Hematopoietic multipotent progenitor cell treated with erythropoietin and hydrocortisone succinate and interleukin-3 and kit ligand, for 17 days (in vitro differentiated cells): Measurements from ENCODE around the gene SLC22A14.
"Not testable (repeated sequence)": the region's sequence is repeated elsewhere in the genome, so short reads cannot be mapped to it uniquely, and the experiment has no call there.

Experiments used
- DNase-seq: peaks from one replicate; pipeline ENCODE4 v3.0.0-alpha.2; 2015; ENCODE audit warnings: low spot score

The SLC22A14 gene

DNA sequence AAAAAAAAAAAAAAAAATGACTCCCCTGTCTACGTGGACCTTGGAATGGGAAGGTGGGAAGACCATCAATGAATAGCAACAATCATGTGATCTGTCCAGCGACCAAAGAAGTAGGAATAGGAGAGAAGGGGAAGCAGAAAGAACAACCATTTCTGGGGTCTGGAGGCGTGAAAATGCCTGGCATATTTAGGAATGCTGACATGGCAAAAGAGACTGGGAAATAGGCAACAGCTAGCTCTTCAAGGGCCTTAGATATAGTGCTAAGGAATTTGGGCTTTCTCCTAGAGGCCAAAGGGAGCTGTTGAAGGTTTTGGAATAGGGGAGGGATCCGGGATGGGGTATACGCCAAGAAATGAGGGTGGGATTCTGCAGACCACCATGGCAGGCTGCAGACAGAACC is 10.5 kb upstream of the SLC22A14 start:
- no peak for DNase-seq

DNA sequence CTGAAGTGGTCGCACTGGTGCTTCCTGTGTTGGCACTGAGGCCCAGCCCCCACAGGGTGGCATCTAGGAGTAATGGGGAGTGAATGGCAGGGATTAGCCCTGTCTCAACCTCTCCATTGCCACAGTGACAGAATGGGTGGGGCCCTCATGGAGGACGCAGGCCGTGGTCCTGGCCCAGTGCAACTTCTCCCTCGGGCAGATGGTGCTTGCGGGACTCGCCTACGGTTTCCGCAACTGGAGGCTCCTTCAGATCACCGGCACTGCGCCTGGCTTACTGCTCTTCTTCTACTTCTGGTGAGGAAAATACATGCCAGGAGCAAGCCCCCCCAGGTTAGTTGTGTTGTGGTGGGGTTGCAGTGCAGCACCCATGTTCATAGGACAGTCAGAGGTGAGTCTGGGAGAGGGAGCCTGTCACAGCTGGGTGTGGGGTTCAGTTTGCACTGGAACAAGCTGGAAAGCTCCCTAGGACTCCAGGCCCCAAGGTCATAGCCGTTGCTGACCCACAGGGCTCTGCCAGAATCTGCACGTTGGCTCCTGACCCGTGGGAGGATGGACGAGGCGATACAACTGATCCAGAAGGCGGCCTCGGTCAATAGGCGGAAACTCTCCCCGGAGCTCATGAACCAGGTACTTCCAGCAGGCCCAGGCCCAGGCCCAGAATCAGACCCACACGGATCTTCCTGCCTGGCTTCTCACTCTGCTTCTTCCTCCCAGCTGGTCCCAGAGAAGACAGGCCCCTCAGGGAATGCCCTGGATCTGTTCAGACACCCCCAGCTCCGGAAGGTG is 7.0 kb upstream of the SLC22A14 start:
- no peak for DNase-seq

DNA sequence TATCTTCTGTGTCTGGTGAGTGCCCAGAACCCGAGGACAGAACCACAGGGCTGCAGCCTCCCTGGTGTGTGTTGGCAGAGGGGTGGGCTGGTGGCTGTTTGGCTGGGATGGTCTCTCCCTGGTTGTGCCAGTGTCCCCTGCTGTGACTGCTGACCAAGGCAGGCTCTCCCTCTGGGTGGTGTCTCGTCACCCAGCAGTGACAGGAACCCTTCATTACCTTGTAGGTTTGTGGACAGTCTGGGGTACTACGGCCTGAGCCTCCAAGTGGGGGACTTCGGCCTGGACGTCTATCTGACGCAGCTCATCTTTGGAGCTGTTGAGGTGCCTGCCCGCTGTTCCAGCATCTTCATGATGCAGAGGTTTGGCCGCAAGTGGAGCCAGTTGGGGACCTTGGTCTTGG is 6.4 kb upstream of the SLC22A14 start:
- no peak for DNase-seq

DNA sequence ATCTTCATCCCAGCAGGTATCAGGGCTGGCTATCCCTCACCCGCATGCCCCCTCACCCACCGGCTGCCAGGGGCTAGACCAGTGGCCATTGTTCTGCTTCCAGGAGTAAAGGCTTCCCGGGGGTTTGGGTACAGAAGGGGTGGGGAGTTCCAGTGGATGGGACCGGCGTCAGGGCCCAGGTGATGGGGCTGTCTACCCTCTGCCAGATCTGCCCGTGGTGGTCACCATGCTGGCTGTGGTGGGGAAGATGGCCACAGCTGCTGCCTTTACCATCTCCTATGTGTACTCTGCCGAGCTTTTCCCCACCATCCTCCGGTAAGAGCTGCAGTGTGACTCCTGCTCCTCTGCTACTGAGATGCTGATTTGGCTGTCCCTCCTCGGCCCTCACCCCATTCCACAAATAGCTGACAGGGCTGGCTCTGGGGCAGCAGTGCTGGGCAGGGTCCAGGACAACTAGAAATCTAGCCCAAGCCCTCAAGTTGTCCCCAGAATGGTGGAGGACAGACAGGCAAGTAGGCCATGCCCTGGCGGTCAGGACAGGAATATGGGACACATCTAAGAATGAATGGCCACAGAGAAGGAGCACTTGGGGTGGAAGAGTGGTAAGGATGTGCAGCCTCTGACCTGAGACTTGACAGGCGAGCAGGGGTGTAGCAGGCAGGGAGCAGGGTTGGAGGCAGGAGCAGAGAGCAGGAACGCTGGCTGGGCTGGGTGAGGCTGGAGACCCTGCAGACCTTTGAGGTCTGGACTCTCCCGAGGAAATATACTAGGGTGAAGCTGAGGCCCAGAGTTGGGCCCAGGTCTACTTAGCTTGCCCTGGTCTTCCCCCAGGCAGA is 5.8 kb upstream of the SLC22A14 start:
- DNase-seq: no peak

DNA sequence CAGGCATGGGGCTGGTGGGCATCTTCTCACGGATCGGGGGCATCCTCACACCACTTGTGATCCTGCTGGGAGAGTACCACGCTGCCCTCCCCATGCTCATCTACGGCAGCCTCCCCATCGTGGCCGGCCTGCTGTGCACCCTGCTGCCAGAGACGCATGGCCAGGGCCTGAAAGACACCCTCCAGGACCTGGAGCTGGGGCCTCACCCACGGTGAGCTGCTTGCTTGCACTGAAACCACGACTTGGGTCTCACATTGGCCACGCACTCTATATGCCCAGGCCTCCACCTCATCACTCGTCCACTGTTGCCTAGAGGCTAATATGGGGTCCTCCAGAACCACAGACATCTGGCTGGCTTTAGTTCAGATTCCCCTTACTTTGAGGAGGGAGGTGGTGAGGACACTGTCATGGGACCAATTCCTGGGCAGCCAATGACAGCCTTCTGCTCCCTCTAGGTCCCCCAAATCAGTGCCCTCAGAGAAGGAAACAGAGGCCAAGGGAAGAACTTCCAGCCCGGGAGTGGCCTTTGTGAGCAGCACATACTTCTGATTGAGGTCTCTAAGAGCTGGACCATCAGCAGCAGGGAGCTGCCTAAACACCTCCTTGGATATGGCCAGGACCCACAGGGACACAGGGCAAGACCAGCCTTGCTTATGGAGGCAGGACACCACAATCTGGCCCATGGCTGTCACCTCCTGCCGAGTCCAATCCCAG is 5.0 kb upstream of the SLC22A14 start:
- DNase-seq: no peak

DNA sequence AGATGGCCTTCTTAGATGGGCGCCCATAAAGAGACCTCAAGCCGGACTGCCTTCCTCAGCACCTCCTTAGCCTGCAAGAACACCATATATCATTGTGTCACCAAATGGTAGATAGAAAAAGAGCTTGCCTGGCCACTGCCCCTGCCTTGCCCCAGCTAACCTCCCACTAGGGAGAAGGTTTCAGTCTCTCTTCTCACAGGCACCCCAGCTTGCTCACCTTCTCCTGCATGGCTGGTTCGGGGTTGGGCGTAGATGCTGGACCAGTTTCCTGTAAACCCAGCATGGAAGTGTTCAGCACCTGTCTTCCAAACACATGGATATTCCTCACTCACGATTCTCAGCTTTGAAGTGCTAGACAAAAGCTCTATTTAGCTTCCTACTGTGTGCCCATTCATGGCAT is 3.3 kb upstream of the SLC22A14 start:
- DNase-seq: no peak

DNA sequence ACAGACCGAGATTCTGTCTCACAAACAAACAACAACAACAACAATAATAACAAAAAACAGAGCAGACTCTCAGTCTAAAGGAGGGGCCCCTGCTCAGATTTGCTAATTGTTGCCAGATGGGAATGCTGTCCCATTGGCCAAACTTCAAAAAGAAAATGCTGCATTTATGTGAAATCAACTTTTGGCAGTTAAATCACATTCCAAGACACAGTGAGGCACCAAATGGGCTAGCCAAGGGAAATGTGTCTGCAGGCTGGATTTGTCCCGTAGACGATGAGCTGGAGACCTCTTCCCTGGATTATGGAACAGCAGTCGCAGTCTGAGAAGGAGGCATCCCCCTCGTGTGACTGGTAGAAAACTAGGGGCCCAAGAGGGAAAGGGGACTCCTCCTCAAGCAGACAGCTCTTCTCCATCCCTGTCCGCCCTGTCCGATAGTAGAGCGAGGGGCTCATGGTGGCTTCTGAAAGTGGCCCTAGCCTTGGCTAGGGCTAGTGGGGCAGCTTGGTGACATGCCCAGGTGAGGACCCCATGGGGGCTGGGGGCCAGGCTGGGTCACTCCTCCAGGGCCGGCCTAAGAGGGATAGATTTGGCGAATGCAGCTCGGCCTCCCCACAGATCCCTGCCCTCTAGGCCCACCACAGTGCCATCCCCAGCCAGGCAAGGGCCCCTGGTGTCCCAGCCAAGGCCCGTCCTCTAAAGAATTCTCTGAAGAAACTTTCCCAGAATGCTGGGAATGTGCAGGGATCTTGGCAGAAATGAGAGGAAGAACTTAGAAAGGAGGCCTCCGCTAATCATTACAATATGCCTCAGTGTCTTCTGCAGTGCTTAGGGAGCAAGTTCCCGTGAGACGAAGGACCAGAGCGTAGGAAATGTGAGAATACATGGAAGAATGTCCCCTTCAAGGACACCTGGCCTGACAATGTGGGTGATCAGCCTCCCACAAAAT is 2.0 kb downstream of the SLC22A14 start:
- DNase-seq: no peak

DNA sequence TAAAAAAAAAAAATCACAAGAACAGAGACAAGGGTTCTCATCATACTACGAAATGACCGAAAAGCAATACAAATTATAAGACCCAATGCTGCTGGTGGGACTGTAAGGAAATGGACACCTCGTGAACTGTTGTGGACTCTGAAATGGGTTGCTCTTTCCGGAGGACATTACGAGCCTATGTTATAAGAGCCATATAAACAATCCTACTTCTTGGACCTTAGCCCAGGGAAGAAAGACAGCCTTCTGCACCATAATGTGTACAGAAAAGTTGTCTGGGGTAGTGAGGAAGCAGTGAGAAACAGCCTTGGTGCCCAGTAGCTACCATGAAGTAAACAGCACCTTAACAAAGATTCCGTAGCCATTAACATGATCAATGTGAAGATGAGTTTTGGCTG is 2.7 kb downstream of the SLC22A14 start:
- DNase-seq: no peak

DNA sequence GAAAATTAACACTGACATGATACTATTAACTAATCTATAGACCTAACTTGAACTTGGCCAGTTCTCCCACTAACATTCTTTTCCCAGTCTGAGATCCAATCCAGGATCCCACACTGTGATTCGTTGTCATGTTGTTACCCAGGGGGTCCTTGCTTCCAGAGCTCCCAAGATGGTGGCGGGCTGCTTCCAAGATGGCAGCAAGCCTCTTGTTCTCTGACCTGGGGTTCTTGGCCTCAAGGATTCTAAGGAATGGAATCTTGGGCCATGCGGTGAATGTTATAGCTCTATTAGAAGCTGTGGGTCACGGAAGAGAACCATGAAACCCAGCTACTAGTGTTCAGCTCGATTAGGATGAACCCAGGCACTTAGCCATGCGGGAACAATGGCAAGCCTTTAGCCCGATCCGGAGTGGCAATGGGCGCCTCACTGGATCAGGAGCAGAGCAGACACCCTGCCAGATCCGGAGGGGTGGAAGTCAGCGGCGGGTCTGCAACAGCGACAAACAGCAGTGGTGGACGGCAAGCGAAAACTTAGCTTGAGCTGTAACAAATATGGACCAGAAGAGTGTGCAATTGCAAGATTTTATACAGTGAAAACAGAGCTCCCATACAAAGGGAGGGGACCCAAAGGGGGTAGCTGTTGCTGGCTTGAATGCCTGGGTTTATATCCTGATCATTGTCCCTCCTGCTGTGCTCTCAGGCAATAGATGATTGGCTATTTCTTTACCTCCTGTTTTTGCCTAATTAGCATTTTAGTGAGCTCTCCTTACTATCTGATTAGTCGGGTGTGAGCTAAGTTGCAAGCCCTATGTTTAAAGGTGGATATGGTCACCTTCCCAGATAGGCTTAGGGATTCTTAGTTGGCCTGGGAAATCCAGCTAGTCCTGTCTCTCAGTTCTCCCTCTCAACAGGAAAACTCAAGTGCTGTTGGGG is 7.5 kb downstream of the SLC22A14 start:
- DNase-seq: not testable (repeated sequence)

DNA sequence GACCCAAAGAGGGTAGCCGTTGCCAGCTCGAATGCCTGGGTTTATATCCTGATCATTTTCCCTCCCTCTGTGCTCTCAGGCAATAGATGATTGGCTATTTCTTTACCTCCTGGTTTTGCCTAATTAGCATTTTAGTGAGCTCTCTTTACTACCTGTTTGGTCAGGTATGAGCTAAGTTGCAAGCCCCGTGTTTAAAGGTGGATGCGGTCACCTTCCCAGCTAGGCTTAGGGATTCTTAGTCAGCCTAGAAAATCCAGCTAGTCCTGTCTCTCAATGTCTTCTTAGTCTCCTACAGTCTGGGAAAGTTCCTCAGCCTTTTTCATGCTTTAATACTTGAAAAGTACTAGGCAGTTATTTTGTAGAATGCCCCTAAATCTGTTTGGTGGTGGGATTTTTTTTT is 15.0 kb downstream of the SLC22A14 start:
- DNase-seq: not testable (repeated sequence)

DNA sequence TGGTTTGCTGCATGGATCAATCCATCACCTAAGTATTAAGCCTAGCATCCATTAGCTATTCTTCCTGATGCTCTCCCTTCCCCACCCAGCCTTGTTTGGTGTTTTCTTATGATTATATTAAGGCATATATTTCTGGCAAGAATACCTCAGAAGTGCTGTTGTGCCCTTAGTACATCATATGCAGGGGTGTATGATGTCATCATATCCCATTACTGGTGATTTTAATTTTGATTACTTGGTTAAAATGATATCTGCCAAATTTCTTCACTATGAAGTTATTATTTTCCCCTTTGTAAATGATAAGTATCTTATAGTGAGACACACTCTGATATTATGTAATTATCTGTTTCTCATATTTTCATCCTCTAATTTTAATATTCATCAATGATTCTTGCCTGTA is 15.4 kb downstream of the SLC22A14 start:
- no peak for DNase-seq

DNA sequence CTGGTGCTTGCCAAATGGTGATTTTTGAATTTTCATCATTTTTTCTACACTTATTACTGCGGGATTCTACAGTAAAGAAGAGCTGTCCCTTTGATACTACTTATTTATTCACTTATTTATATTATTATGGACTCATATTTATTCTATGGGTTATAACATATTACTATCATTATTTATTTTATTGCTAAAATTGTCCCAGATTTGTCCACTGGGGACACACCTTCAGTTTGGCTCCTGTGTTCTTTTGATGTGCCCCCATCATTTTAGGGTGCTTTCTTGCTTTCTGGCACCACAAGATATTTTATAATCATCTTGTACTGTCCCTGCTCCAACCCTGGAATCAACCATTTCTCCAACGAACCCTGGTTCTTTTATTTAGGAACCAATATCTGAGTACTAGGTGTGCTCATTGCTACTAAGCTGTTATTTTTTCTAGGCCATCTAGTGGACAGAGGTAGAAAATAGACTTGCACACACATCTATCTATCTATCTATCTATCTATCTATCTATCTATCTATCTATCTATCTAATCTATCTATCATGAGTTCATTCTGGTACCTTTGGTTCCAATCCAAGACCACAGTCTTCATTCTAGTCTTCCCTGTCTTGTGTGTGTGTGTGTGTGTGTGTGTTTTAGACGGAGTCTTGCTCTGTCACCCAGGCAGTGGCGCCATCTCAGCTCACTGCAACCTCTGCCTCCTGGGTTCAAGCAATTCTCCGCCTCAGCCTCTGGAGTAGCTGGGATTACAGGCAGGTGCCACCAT is 16.0 kb downstream of the SLC22A14 start:
- DNase-seq: no peak

DNA sequence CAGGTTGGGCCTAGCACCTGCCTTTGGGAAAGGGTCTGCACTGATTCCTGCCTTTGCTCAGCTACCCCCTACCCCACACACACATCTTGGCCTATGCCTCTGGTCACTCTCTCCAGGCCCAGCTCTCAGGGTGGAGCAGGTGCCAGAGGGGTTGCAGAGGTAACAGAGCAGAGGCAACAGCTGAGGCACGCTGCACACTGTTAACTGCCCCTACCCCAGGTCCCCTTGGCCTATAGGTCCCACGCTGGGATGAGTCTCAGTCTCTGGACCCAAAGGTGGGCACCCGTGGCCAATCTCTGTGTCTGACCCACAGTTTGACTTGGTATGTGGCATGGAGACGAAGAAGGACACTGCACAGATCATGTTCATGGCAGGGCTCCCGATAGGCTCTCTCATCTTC is 24.8 kb downstream of the SLC22A14 start:
- DNase-seq: no peak

DNA sequence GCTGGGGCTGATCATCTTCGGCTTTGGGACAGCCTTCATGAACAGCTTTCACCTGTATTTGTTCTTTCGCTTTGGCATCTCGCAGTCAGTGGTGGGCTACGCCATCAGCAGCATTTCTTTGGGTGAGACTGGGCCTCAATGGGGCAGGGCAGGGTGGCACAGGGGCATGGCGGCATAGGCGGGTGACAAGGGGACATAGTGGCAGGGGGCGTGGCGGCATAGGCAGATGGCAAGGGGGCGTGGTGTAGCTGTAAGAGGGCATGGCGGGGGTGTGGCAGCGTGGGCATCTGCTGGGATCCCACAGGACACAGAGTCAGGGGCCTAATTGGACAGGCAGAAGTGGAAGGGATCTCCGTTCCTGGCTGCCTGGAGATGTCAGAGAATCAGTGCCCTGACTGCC is 25.5 kb downstream of the SLC22A14 start:
- no peak for DNase-seq

DNA sequence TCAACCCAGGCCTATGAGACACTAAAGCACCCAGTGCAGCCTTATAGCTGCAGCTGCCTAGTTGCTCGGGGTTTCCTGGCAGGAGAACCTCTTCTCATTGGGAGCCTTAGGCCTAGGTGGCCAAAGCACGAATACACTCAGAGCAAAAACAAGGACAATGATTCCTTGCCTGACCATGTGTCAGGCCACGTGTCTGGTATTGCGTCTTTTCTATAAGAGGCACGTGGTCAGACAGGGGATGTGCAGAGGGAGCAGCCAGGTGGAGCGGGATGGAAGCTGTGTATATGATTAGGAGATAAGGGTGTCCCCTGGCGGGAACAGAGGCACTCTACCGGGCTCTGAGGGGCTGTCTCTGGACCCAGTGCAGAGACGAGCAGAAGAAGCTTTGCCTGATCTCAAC is 26.4 kb downstream of the SLC22A14 start:
- DNase-seq: no peak

DNA sequence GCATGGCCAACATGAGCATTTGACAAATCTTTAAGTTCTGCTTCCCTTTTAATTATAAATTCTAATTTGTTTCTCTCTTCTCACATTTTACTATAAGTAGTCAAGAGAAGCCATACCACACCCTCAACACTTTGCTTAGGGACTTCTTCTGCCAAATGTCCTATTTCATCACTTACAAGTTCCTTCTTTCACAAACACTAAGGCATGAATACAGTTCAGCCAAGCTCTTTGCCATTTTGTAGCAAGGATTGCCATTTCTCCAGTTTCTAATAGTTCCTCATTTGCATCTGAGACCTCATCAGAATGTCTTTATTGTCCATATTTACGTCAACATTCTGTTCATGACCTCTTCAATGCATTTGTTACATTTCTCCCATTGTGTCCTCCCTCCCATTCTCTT is 29.4 kb downstream of the SLC22A14 start:
- no peak for DNase-seq

DNA sequence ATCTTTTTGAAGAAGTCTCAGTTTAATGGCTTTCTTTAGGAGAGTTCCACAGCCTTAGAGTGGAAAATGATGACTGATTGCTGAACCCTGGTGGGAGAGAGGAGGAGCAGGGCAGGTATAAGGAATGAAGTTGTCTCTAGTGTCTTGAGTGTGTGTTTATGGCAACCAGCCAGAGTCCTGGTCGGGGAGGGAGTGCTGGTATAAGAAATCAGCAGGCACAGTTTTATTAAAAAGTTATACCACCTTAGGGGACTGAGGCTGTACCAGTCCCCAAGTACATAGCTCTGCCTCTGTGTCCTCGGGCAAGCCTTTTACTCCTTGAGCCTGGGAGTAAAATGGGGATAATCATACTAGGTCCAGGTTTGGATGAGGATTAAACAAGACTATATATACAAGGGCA is 29.8 kb downstream of the SLC22A14 start:
- DNase-seq: no peak

DNA sequence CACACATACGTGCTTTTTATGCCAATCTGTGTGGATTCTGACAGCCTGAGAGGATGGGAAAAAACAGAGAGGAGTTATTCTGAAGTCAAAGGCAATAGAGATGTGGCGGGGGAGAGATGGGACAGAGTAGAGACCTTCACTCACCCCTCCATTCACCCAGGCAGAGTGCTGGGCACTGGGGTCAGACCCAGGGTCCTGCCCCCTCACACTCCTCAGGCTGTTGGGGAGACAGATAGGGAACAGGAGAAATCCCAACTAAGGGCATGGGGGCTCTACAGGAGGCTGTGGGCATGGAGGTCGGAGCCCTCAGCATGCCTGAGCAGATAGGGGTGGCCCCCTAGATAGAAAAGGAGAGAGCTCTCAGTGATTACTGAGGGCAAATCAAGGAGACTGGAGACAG is 30.3 kb downstream of the SLC22A14 start:
- DNase-seq: no peak

DNA sequence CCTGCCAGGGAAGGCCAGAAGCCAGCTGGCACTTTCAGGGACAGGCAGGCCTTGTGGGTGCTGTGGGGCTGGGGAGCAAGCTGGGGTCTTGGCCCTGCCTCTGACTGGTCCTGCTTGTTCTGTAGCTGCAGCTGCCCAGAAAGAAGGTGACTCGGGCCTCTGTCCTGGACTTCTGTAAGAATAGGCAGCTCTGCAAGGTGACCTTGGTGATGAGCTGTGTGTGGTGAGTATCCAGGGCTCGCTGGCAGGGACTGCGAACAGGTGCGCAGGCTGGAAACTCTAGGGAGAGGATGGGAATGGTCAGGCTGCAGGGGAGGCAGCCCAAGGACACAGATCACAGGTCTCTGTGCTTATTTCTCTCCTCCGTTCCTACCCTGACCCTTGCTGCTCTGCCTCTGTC is 31.2 kb downstream of the SLC22A14 start:
- DNase-seq: no peak

DNA sequence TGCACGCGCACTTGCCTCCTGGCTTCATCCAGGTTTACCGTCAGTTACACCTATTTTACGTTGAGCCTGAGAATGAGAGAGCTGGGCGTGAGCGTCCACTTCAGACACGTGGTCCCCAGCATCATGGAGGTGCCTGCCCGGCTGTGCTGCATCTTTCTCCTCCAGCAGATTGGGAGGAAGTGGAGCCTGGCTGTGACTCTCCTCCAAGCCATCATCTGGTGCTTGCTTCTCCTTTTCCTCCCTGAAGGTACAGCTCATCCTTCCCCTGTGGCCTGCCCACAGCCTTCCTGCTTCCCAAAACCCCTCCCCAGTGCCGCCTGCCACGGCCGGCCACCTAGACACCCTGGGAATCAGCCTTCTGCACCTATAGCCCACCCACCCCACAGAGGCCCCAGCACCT is 31.6 kb downstream of the SLC22A14 start:
- DNase-seq: no peak
